KMS-11 (cell line): Measurements from ENCODE around the gene HLF.

Experiments used
- H2AFZ ChIP-seq: fragments of 200-600 bp; sonication (generic); 2 replicates; pipeline ENCODE4 v1.6.1; 2016; ENCODE audit warnings: antibody characterized with exemption, mixed run types, low read depth
- H3K27ac ChIP-seq: fragments of 200-600 bp; sonication (generic); 2 replicates; pipeline ENCODE4 v1.6.1; 2016; ENCODE audit warnings: mild to moderate bottlenecking, mixed run types
- H3K27me3 ChIP-seq: fragments of 200-600 bp; sonication (generic); 2 replicates; pipeline ENCODE4 v1.6.1; 2017; ENCODE audit warnings: mild to moderate bottlenecking, low read depth, mixed run types, moderate library complexity; ENCODE audit not compliant: insufficient read depth
- H3K36me3 ChIP-seq: fragments of 200-600 bp; sonication (generic); 2 replicates; pipeline ENCODE4 v1.6.1; 2017; ENCODE audit warnings: mild to moderate bottlenecking, mixed run types; ENCODE audit not compliant: insufficient read depth
- H3K4me1 ChIP-seq: fragments of 200-600 bp; sonication (generic); 2 replicates; pipeline ENCODE4 v1.6.1; 2016; ENCODE audit warnings: mild to moderate bottlenecking, low read depth, mixed run types; ENCODE audit not compliant: poor library complexity, severe bottlenecking
- H3K4me2 ChIP-seq: fragments of 200-600 bp; sonication (generic); 2 replicates; pipeline ENCODE4 v1.7.0; 2016; ENCODE audit warnings: mild to moderate bottlenecking, mixed run types
- H3K4me3 ChIP-seq: fragments of 200-600 bp; sonication (generic); IDR thresholded peaks from 2 replicates; pipeline ENCODE4 v1.6.1; 2017; ENCODE audit warnings: low read depth, low read length, mixed read lengths; ENCODE audit not compliant: insufficient read depth
- H3K79me2 ChIP-seq: fragments of 200-600 bp; sonication (generic); 2 replicates; pipeline ENCODE4 v1.6.1; 2016; ENCODE audit warnings: low read depth, mixed run types; ENCODE audit not compliant: insufficient read depth
- H3K9ac ChIP-seq: fragments of 200-600 bp; sonication (generic); 2 replicates; pipeline ENCODE4 v1.6.1; 2016; ENCODE audit warnings: mild to moderate bottlenecking, mixed run types
- H4K20me1 ChIP-seq: fragments of 200-600 bp; sonication (generic); 2 replicates; pipeline ENCODE4 v1.6.1; 2016; ENCODE audit warnings: mild to moderate bottlenecking, mixed run types; ENCODE audit not compliant: insufficient read depth
- CTCF ChIP-seq: fragments of 200-600 bp; sonication (generic); conservative IDR thresholded peaks from 2 replicates; pipeline ENCODE4 v1.6.1; 2017; ENCODE audit warnings: low read depth, mild to moderate bottlenecking, antibody characterized with exemption, low read length, moderate library complexity, mixed read lengths

HLF gene

DNA sequence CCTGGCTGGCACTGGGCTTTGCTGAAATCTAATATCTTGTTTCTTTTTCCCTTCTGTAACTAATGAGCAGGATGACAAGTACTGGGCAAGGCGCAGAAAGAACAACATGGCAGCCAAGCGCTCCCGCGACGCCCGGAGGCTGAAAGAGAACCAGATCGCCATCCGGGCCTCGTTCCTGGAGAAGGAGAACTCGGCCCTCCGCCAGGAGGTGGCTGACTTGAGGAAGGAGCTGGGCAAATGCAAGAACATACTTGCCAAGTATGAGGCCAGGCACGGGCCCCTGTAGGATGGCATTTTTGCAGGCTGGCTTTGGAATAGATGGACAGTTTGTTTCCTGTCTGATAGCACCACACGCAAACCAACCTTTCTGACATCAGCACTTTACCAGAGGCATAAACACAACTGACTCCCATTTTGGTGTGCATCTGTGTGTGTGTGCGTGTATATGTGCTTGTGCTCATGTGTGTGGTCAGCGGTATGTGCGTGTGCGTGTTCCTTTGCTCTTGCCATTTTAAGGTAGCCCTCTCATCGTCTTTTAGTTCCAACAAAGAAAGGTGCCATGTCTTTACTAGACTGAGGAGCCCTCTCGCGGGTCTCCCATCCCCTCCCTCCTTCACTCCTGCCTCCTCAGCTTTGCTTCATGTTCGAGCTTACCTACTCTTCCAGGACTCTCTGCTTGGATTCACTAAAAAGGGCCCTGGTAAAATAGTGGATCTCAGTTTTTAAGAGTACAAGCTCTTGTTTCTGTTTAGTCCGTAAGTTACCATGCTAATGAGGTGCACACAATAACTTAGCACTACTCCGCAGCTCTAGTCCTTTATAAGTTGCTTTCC lies 56.0 kb downstream of the HLF start:
- no peak overlapping the region for H2AFZ ChIP-seq
- no peak overlapping the region for H3K4me2 ChIP-seq
- H4K20me1 ChIP-seq, result no peaks in the 10 kb centered on the region

DNA sequence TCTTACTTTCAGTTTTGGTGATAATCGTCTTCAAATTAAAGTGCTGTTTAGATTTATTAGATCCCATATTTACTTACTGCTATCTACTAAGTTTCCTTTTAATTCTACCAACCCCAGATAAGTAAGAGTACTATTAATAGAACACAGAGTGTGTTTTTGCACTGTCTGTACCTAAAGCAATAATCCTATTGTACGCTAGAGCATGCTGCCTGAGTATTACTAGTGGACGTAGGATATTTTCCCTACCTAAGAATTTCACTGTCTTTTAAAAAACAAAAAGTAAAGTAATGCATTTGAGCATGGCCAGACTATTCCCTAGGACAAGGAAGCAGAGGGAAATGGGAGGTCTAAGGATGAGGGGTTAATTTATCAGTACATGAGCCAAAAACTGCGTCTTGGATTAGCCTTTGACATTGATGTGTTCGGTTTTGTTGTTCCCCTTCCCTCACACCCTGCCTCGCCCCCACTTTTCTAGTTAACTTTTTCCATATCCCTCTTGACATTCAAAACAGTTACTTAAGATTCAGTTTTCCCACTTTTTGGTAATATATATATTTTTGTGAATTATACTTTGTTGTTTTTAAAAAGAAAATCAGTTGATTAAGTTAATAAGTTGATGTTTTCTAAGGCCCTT lies 56.8 kb downstream of the HLF start:
- no peak overlapping the region for H2AFZ ChIP-seq
- H3K9ac ChIP-seq, result no peak overlapping the region
- no peaks in the 10 kb centered on the region for H3K79me2 ChIP-seq
- H3K4me3 ChIP-seq, result no peak overlapping the region
- no peaks in the 10 kb centered on the region for H3K4me1 ChIP-seq
- no peaks in the 10 kb centered on the region for H4K20me1 ChIP-seq
- H3K4me2 ChIP-seq, result no peak overlapping the region
- no peak overlapping the region for H3K27ac ChIP-seq
- H3K27me3 ChIP-seq, result no peaks in the 10 kb centered on the region
- no peaks in the 10 kb centered on the region for H3K36me3 ChIP-seq
- no peak for TF ChIP-seq CTCF

More for the DNA sequence above, 56.0 kb downstream of the HLF start:
- Histone ChIP-seq H3K27ac (no peak overlapping the region), H3K4me3 (no peak overlapping the region), H3K9ac (no peak overlapping the region), H3K27me3 (no peaks in the 10 kb centered on the region), H3K36me3 (no peaks in the 10 kb centered on the region), H3K79me2 (no peaks in the 10 kb centered on the region), H3K4me1 (no peaks in the 10 kb centered on the region)
- no peak for TF ChIP-seq CTCF

DNA sequence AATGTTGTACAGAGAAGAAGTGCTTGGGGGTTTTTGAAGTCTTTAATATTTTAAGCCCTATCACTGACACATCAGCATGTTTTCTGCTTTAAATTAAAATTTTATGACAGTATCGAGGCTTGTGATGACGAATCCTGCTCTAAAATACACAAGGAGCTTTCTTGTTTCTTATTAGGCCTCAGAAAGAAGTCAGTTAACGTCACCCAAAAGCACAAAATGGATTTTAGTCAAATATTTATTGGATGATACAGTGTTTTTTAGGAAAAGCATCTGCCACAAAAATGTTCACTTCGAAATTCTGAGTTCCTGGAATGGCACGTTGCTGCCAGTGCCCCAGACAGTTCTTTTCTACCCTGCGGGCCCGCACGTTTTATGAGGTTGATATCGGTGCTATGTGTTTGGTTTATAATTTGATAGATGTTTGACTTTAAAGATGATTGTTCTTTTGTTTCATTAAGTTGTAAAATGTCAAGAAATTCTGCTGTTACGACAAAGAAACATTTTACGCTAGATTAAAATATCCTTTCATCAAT lies 57.8 kb downstream of the HLF start:
- Histone ChIP-seq H3K9ac (no peak overlapping the region), H2AFZ (no peak overlapping the region), H4K20me1 (no peaks in the 10 kb centered on the region), H3K27me3 (no peaks in the 10 kb centered on the region), H3K4me2 (no peak overlapping the region), H3K36me3 (no peaks in the 10 kb centered on the region), H3K27ac (no peak overlapping the region), H3K4me1 (no peaks in the 10 kb centered on the region), H3K79me2 (no peaks in the 10 kb centered on the region), H3K4me3 (no peak overlapping the region)
- no peak for TF ChIP-seq CTCF

DNA sequence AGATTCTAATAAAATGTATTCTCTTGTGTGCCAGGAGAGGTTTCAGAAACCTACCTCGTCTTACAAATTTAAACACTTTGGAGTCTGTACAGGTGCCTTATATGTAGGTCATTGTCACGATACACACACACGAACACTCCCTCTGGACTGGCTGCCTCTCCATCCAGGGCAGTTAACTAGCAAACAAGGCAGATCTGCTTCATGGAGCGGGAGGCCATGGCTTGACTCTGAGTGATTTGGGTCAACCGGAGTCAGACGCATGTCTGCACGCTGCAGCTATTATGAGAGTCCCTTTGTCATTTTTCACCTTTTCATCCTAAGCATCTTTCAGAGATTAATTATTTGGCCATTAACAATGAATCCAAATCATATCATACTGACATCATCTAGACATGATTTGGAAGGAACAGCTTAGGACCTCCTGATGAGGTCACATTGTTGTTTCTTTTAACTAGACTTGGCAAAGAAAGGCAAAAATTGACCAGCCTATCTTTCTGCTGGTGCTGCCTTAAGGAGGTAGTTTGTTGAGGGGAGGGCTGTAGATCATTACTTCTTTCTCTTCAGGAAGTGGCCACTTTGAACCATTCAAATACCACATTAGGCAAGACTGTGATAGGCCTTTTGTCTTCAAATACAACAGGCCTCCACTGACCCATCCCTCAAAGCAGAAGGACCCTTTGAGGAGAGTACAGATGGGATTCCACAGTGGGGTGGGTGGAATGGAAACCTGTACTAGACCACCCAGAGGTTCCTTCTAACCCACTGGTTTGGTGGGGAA lies 58.9 kb downstream of the HLF start:
- TF ChIP-seq CTCF, result no peak
- H3K27me3 ChIP-seq, result no peaks in the 10 kb centered on the region
- no peaks in the 10 kb centered on the region for H3K36me3 ChIP-seq
- no peak overlapping the region for H2AFZ ChIP-seq
- H4K20me1 ChIP-seq, result no peaks in the 10 kb centered on the region
- H3K4me1 ChIP-seq, result no peaks in the 10 kb centered on the region
- H3K4me3 ChIP-seq, result no peak overlapping the region
- no peak overlapping the region for H3K9ac ChIP-seq
- no peak overlapping the region for H3K4me2 ChIP-seq
- H3K79me2 ChIP-seq, result no peaks in the 10 kb centered on the region
- no peak overlapping the region for H3K27ac ChIP-seq
